G401 (cell line): ENCODE data around the gene SLC6A12. TPM values are rescaled to one million over a fixed set of nuclear protein-coding genes. Genes with fewer than 3 reads are reported as not detected.
A peak's percentile ranks its signal among the peaks of the same experiment; 100 is the strongest.

ENCODE experiments used
- DNase-seq: peaks from one replicate; pipeline ENCODE4 v3.0.0-alpha.2; 2015; ENCODE audit warnings: low spot score
- in situ Hi-C: cut with HindIII; loops from 2 replicates; pipeline ENCODE4 v1.10.0; 2016; ENCODE audit warnings: low sequenced_read_pairs, mixed read lengths
- total RNA-seq: library from RNA; depleted of rRNA; stranded (reverse); fragments of >200 nt; shearing (Covaris generic); gene quantifications from 2 replicates; pipeline ENCODE4 v1.2.3, GENCODE V29; 2014

Gene SLC6A12
- total RNA-seq, 1 experiment from 2014 or later, result not detected

GRCh38 chr12:205026-205425 lies 8.9 kb downstream of the SLC6A12 start:
- in situ Hi-C loops, result no loop called here
- DNase-seq, result no peak

DNA sequence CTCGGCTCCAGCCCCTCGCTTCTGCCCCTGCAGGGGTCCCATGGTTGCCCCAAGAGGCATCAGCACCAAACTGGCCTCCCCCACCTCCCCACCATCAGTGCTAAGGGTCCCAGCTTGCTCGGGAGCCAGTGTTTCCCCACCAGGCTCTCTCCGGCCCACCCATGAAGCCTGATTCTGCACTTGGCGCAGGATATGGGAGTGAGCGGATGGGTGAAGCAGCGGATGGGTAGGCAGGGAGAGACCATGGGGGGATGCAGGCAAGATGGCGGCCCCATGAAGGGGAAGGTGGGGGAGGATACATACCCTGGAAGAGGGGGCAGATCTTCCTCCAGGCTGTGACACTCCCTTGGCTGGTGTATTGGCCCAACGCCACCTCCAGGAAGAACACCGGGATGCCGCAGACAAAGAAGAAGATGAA lies 9.7 kb downstream of the SLC6A12 start:
- in situ Hi-C loops, result no loop called here
- no peak for DNase-seq

GRCh38 chr12:203462-204260 lies 10.3 kb downstream of the SLC6A12 start:
- peak; percentile 53 for DNase-seq
- in situ Hi-C loops, result no loop called here

GRCh38 chr12:203074-203461 lies 10.9 kb downstream of the SLC6A12 start:
- in situ Hi-C loops, result no loop called here
- no peak for DNase-seq

DNA sequence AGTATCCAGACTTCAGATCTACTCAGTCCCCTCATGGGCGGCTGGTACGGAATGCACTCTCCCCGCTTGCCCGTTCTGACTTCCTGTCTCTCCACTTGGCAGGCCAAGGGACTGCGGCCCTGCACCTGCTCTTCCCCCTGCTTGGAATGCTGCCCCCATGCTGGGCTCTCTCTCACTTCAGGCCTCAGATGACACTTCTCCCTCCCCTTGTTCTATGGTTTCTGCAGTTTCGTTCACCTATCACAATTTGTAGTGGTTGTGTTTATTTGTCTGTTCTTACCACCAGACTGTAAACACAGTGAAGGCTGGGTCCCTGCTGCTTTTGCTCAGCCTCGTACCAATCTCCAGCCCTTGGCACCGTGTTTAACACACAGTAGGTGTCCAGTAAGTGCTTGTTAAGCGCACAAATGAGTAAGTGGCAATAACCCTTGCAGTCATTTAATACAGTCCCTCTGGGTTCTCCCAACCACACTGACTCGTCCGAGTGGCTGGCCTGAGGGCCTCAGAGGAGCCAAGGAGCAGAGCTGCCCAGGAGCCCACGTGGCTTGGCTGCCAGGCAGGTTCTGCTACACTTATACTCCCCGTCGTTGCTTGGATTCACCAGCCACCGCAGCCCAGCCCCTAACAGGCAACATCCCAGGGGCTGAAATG lies 11.8 kb downstream of the SLC6A12 start:
- DNase-seq, result peak; percentile 92
- in situ Hi-C loops, result no loop called here

- no peak for DNase-seq
- in situ Hi-C loops, result no loop called here
Observed at GRCh38 chr12:201361-201760, 12.6 kb downstream of the SLC6A12 start.

DNA sequence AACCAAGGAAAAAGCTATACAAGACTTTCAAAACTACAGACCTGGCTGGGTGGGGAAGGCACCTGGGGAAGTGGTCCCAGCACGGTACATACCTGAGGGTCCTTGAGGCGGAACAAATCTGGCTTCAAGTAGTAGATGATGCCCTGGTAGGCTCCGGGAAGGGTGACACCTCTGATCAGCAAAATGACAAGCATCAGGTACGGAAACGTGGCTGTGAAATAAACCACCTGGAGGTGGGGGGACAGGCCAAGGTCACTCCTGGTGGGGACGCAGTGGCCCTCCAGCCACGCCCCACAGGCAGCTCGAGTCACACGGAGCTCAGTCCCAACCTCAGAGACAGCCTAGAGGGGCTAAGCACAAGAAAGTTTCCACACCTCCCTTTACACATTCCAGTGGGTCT lies 15.3 kb downstream of the SLC6A12 start:
- DNase-seq, result no peak
- in situ Hi-C loops, result no loop called here

DNA sequence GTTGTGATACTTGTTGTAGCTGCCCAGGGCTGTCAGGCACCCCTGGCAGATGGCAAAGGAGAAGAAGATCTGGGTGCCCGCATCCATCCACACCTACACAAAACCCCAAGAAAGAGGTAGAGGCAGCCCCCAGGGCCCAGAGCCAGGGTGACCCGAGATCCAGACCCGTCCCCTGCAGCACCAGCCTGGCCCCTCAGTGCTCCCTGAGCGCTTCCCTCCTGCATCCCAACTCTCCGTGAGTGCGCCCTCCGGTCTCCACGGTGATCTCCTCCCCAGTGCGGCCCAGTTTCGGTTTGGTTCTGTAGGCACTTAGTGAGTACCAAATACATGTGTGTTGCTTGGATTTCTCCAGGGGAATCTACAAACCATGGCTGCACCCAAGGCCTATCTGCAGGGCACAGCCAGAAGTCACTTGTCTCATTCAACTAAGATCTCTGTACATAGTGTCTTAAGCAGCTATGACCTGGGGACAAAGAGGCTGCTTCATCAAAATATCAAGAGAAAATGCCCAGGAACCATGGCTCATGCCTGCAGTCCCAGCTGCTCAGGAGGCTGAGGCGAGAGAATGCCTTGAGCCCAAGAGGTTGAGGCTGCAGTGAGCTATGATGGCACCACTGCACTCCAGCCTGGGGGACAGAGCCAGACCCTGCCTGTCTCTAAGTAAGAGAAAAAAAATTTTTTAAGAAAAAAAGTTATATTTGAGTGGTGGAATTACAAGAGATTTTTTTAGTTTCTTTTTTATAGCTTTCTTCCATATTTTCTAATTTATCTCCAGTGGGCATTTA lies 15.9 kb downstream of the SLC6A12 start:
- no peak for DNase-seq
- in situ Hi-C loops, result no loop called here

GRCh38 chr12:197347-197746 lies 16.6 kb downstream of the SLC6A12 start:
- no peak for DNase-seq
- in situ Hi-C loops, result no loop called here

DNA sequence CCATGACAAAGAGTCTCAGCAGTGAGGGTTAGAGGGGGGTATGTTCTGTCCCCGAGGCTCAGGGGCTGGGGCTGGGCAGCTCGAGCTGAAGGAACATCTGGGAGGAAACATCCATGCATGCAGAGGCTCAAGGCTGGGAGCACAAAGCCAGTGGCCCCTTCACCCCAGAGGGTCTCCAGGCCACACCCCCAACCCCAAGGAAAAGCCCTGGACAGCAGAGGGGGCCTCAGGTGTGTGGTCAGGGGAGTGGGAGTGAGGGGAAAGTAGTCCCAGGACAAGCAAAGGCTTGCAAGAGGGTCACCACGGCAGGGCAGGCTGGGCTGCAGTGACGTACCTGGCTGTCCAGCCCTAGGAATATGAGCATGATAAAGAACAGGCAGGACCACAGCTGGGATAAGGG lies 17.5 kb downstream of the SLC6A12 start:
- in situ Hi-C loops, result no loop called here

GRCh38 chr12:195951-196350 lies 18.0 kb downstream of the SLC6A12 start:
- DNase-seq, result no peak
- in situ Hi-C loops, result no loop called here

More for the DNA sequence above, 17.5 kb downstream of the SLC6A12 start:
- DNase-seq, result no peak

DNA sequence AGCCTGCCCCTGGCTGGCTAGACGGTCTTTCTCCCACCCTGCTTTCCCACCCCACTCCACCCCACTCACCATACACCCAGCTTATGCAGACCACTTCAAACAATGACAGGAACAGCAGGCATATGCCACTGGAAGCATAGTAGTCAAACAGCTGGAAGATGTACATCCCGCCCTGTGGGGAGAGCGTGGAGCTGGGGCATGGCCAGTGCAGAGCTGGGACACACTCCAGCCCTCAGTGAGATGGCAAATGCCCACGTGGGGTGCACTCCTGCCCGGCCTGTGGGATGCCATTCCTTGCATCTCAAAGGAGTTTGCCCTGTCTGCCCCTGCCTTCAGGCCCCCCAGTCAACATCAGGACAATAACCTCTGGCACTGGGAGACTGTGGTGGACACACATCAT lies 18.8 kb downstream of the SLC6A12 start:
- DNase-seq, result no peak
- in situ Hi-C loops, result no loop called here

DNA sequence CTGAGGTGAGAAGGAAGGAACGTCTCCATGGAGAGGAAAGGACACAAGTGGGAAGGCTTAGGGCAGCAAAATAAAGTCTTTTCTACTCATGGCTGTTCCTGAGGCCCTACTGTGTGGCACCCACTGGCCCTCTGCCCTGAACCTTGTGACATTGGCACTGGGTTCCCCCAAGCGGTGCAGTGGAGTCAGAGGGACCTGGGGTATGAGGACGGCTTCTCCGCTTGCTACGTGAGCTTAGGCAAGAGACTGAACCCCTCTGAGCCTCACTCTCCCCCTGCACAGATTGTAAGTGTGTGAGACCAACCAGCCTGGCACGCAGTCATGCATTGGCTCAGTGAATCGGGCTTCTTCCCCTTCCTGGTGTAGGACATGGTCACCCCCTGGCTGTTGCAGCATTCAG lies 19.7 kb downstream of the SLC6A12 start:
- in situ Hi-C loops, result no loop called here
- no peak for DNase-seq

GRCh38 chr12:193261-193660 lies 20.7 kb downstream of the SLC6A12 start:
- no peak for DNase-seq
- in situ Hi-C loops, result no loop called here

DNA sequence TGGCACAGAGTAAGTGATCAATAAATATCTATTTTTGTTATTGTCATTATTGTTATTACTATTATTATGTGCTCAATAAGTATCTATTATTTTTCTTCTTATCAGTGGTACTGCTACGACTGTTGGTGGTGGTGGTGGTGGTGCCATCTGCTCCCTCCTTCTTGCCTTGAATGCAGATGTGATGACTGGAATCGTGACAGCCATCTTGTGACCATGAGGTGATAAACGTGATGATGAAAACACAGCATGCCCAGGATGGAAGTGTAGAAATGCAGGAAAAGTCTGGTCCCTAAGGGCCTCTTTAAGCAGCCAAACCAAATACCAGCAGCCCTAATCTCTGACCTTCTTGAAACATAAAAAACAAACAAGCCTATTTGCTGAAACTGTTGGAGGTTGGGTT lies 22.4 kb downstream of the SLC6A12 start:
- in situ Hi-C loops, result no loop called here

DNA sequence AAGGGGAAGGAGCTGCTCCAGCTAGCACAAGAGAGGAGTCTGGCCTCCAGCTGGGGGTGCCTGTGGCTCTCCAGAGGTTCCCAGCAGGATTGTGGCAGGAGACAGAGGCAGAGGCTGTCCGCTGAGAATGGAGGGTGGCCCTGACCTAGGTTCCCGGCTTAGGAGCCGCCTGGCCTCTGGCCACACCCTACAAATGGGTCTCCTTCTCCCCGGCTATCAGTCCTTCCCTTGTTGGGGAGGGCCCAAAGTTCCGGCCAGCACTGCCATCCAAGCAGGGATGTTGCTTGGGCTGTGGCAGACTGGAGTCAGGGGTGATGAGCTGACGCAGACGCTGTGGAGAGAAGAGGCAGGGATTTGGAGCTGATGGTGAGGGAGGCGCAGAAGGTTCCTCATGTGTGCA lies 23.1 kb downstream of the SLC6A12 start:
- in situ Hi-C loops, result no loop called here
- DNase-seq, result no peak

More for the DNA sequence above, 22.4 kb downstream of the SLC6A12 start:
- no peak for DNase-seq

DNA sequence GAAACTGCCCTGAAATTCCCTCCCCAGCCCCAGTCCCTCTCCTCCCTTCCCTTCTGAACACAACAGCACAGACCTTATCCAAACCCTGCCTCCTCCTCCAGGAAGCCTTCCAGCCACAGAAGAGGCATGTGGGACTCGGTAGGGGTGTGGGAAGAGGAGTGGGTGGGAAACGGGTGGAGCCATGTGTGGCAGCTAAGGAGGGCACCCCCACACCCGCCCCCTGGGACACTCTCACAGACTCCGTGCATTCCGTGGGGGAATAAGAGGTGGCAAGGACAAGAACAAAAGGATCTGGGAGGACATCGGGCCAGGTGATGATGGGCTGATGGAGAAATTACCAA lies 24.4 kb downstream of the SLC6A12 start:
- in situ Hi-C loops, result no loop called here

DNA sequence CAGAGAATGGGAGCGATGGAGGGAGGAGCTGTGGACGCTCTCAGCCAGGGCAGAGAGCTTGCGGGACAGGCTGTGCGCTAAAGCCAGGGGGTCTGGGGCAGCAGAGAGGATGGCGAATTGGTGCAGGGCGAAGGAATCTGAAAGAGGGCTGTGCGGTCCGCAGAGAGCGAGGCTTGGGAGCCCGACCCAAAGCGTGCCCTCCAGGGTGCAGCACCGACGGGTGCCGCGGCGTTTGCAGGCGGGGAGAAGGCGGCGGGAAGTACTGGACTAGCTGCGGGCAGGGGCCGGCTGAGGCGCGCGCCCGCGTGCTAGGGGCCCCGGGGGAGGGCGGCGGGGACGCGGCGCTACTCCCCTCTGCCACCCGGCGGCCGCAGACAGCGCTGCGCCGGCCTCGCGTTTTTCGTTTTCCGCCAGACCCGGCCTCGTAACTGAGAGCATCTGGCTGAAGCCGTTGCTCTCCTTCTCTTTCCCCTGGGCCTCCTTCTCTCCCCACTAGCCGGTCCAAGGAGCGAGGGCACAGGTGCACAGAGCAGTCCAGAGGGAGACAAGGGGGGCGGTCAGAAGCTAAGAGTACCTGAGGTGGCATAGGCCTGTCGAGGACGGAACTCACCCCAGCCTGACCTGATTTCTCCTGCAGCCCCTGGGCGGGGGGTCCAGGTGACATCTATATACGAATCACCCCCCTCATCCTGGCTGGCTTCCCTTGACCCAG lies 24.9 kb downstream of the SLC6A12 start:
- peak; percentile 73 for DNase-seq
- in situ Hi-C loops, result no loop called here

More for the DNA sequence above, 24.4 kb downstream of the SLC6A12 start:
- no peak for DNase-seq
